K562 (cell line): ENCODE data around the gene THOP1. TPM values are rescaled to one million over a fixed set of nuclear protein-coding genes. Genes with fewer than 3 reads are reported as not detected.
A peak's percentile ranks its signal among the peaks of the same experiment; 100 is the strongest.

Experiments used
- CREM ChIP-seq: IDR thresholded peaks from 2 replicates; pipeline ENCODE4 v1.6.1; 2014; ENCODE audit warnings: antibody characterized with exemption, low read depth
- EGR1 ChIP-seq: fragments of 450-650 bp; conservative IDR thresholded peaks from 2 replicates; pipeline ENCODE4 v1.6.1; 2017; ENCODE audit warnings: mild to moderate bottlenecking
- EP300 ChIP-seq: IDR thresholded peaks from 2 replicates; pipeline ENCODE4 v1.6.1; 2012; ENCODE audit warnings: low read length, improper control_type of control experiment
- FOXA3 ChIP-seq, 2 experiments: fragments of 450-650 bp in 1 of 2; sonication (generic) in 1 of 2; formaldehyde crosslinking; IDR thresholded peaks in 1 of 2; conservative IDR thresholded peaks in 1 of 2; 2 replicates each; pipeline versions ENCODE4 v1.4.0 to v1.8.0; 2020 to 2022; ENCODE audit warnings: mild to moderate bottlenecking in 2 of 2, missing genetic modification reagents in 1 of 2
- NCOA4 ChIP-seq: fragments of 450-650 bp; IDR thresholded peaks from 2 replicates; pipeline ENCODE4 v1.6.1; 2018; ENCODE audit warnings: mild to moderate bottlenecking; ENCODE audit not compliant: partially characterized antibody
- RBM22 ChIP-seq: fragments of 200-400 bp; formaldehyde crosslinking; IDR thresholded peaks from 2 replicates; pipeline ENCODE4 v1.6.1; 2018; ENCODE audit warnings: low read length, low read depth; ENCODE audit not compliant: poor library complexity, severe bottlenecking
- WHSC1 ChIP-seq: IDR thresholded peaks from one replicate; pipeline ENCODE4 v1.6.1; 2012; ENCODE audit warnings: low read length, control low read depth, inconsistent platforms
- ZEB2 ChIP-seq: fragments of 450-650 bp; IDR thresholded peaks from 2 replicates; pipeline ENCODE4 v1.6.1; 2016
- ZNF12 ChIP-seq: sonication (generic); formaldehyde crosslinking; IDR thresholded peaks from 2 replicates; pipeline ENCODE4 v1.4.0; 2020; ENCODE audit warnings: mild to moderate bottlenecking, missing genetic modification reagents
- ZNF274 ChIP-seq: IDR thresholded peaks from 2 replicates; pipeline ENCODE4 v1.6.1; 2011; ENCODE audit warnings: low read depth, mild to moderate bottlenecking, low read length, moderate library complexity, borderline replicate concordance
- ZNF75A ChIP-seq: fragments of 450-650 bp; formaldehyde crosslinking; IDR thresholded peaks from 2 replicates; pipeline ENCODE4 v1.4.0; 2020; ENCODE audit warnings: mild to moderate bottlenecking
- polyA plus RNA-seq, 8 experiments: library from polyadenylated mRNA; depleted of rRNA in 4 of 8; stranded (reverse) in 5 of 8; unstranded in 3 of 8; fragments of >200 nt; fragmentation: Nextera tagmentation in 2 of 8; fragmentation: Illumina TruSeq in 1 of 8; extraction: Ambion mirVana in 2 of 8; extraction: Trizol in 1 of 8; gene quantifications; 2 replicates each; pipeline versions ENCODE4 v1.2.1 to v1.2.3, GENCODE V29; 2011 to 2014; ENCODE audit warnings: inconsistent platforms in 1 of 8, missing spikeins in 1 of 8
- total RNA-seq, 7 experiments: library from RNA; depleted of rRNA in 6 of 7; stranded (reverse); fragments of >200 nt in 6 of 7; fragmentation: Illumina TruSeq in 2 of 7; extraction: Trizol in 2 of 7; gene quantifications; 2 replicates each; pipeline versions ENCODE4 v1.2.1 to v1.2.3, GENCODE V29; 2011 to 2021; ENCODE audit warnings: low replicate concordance in 1 of 7
- TF ChIP-seq, protein P1 (sequence below): IDR thresholded peaks from 2 replicates; pipeline ENCODE4 v1.6.1; 2011; ENCODE audit warnings: borderline replicate concordance, low read depth, mild to moderate bottlenecking, moderate library complexity, low read length; ENCODE audit not compliant: insufficient read depth, poor library complexity, severe bottlenecking

THOP1 gene
- total and polyA plus RNA-seq, 9 of the 15 experiments (the other 6 are each of a cell fraction or from before 2014, with no cell fraction given), result 1.3 to 255 (median 96.1) TPM

DNA sequence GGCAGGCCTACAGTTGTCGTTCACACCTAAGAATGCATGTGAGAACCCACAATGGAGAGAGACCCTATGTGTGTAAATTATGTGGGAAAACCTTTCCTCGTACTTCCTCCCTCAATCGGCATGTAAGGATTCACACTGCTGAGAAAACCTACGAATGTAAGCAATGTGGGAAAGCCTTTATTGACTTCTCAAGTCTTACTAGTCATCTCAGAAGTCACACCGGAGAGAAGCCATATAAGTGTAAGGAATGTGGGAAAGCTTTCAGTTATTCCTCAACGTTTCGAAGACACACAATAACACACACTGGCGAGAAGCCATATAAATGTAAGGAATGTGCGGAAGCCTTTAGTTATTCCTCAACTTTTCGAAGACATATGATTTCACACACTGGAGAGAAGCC, 67.3 kb downstream of the THOP1 start (continued):
- TF ChIP-seq EGR1 (no peak), WHSC1 (no peak), CREM (no peak), ZEB2 (peak; percentile 22; the same call in 1 of the 2 replicates), ZNF274 (0 out of 2 replicates have a peak, but pooled peaks have one; percentile 16), EP300 (no peak), ZNF75A (peak; percentile 93), RBM22 (no peak), ZNF12 (CRISPR knock-in tag) (no peak), NCOA4 (no peak), FOXA3 (CRISPR knock-in tag; conservative IDR thresholded peaks at IDR 0.05 in 1 of 2, IDR thresholded peaks at IDR 0.05 in 1 of 2) (no peak)
- TF ChIP-seq, protein P1, sequence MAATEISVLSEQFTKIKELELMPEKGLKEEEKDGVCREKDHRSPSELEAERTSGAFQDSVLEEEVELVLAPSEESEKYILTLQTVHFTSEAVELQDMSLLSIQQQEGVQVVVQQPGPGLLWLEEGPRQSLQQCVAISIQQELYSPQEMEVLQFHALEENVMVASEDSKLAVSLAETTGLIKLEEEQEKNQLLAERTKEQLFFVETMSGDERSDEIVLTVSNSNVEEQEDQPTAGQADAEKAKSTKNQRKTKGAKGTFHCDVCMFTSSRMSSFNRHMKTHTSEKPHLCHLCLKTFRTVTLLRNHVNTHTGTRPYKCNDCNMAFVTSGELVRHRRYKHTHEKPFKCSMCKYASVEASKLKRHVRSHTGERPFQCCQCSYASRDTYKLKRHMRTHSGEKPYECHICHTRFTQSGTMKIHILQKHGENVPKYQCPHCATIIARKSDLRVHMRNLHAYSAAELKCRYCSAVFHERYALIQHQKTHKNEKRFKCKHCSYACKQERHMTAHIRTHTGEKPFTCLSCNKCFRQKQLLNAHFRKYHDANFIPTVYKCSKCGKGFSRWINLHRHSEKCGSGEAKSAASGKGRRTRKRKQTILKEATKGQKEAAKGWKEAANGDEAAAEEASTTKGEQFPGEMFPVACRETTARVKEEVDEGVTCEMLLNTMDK, result no peak
